Endodermal cell (in vitro differentiated cells): Measurements from ENCODE around the gene GNAS-AS1. TPM values are rescaled to one million over a fixed set of nuclear protein-coding genes. Genes with fewer than 3 reads are reported as not detected.

Experiments
- DNase-seq: peaks from one replicate; pipeline ENCODE4 v3.0.0-alpha.2; 2017
- H3K27ac ChIP-seq: 2 replicates; pipeline ENCODE4 v1.5.1; 2013; ENCODE audit warnings: mild to moderate bottlenecking, low read depth, low read length, moderate library complexity
- H3K27me3 ChIP-seq: 2 replicates; pipeline ENCODE4 v1.6.1; 2013; ENCODE audit warnings: mild to moderate bottlenecking, low read length, moderate library complexity; ENCODE audit not compliant: insufficient read depth, control insufficient read depth, poor library complexity, severe bottlenecking
- H3K36me3 ChIP-seq: 2 replicates; pipeline ENCODE4 v1.7.0; 2013; ENCODE audit warnings: mild to moderate bottlenecking, low read length, moderate library complexity; ENCODE audit not compliant: control insufficient read depth, insufficient read depth
- H3K4me1 ChIP-seq: one replicate; pipeline ENCODE4 v1.7.0; 2013; ENCODE audit warnings: low read length; ENCODE audit not compliant: control insufficient read depth, insufficient read depth
- H3K4me3 ChIP-seq: 2 replicates; pipeline ENCODE4 v1.5.1; 2013; ENCODE audit warnings: mild to moderate bottlenecking, low read length, moderate library complexity
- H3K9ac ChIP-seq: 2 replicates; pipeline ENCODE4 v1.6.1; 2013; ENCODE audit warnings: mild to moderate bottlenecking, low read length, moderate library complexity; ENCODE audit not compliant: poor library complexity, severe bottlenecking; ENCODE audit errors: extremely low read depth
- H3K9me3 ChIP-seq: 2 replicates; pipeline ENCODE4 v1.6.1; 2013; ENCODE audit warnings: mild to moderate bottlenecking, low read length, moderate library complexity; ENCODE audit not compliant: control insufficient read depth
- H3K27ac Mint-ChIP-seq: 2 replicates; pipeline ENCODE4 v1.8.0; 2020; ENCODE audit warnings: mixed read lengths
- H3K27me3 Mint-ChIP-seq: 2 replicates; pipeline ENCODE4 v1.8.0; 2021; ENCODE audit warnings: mild to moderate bottlenecking, mixed read lengths; ENCODE audit not compliant: insufficient read depth
- H3K36me3 Mint-ChIP-seq: 2 replicates; pipeline ENCODE4 v1.8.0; 2020; ENCODE audit warnings: low read depth, mixed read lengths
- H3K4me1 Mint-ChIP-seq: 2 replicates; pipeline ENCODE4 v1.8.0; 2020; ENCODE audit warnings: mixed read lengths
- H3K4me3 Mint-ChIP-seq: 2 replicates; pipeline ENCODE4 v1.8.0; 2020; ENCODE audit warnings: mild to moderate bottlenecking, moderate library complexity, mixed read lengths
- H3K9me3 Mint-ChIP-seq: 2 replicates; pipeline ENCODE4 v1.8.0; 2020; ENCODE audit warnings: mild to moderate bottlenecking, mixed read lengths
- CTCF ChIP-seq: fragments of 200-600 bp; sonication (generic); conservative IDR thresholded peaks from 2 replicates; pipeline ENCODE4 v1.5.0; 2021; ENCODE audit warnings: antibody characterized with exemption, mild to moderate bottlenecking
- WGBS, 2 experiments: methylation state at CpG; one replicate each; pipeline versions ENCODE4 v1.1.5 to v1.1.7; 2013; ENCODE audit warnings: missing lambda C conversion rate in 2 of 2, mixed read lengths in 1 of 2; ENCODE audit not compliant: insufficient coverage in 1 of 2, insufficient read length in 1 of 2; 5-methylcytosine and 5-hydroxymethylcytosine counted together
- total RNA-seq, 2 donors: library from RNA; stranded (reverse); fragmentation: NEBNext Ultra II Directional in 1 of 2; extraction: Animal tissue kit (Norgen Biotek cat#: 25700) in 1 of 2; gene quantifications; 2 replicates in 1 of 2; 3 replicates in 1 of 2; pipeline ENCODE4 v1.2.1, GENCODE V29; 2021

GNAS-AS1 gene
- total RNA-seq, 2 donors from 2014 or later, result 9.3 to 9.7 TPM

DNA sequence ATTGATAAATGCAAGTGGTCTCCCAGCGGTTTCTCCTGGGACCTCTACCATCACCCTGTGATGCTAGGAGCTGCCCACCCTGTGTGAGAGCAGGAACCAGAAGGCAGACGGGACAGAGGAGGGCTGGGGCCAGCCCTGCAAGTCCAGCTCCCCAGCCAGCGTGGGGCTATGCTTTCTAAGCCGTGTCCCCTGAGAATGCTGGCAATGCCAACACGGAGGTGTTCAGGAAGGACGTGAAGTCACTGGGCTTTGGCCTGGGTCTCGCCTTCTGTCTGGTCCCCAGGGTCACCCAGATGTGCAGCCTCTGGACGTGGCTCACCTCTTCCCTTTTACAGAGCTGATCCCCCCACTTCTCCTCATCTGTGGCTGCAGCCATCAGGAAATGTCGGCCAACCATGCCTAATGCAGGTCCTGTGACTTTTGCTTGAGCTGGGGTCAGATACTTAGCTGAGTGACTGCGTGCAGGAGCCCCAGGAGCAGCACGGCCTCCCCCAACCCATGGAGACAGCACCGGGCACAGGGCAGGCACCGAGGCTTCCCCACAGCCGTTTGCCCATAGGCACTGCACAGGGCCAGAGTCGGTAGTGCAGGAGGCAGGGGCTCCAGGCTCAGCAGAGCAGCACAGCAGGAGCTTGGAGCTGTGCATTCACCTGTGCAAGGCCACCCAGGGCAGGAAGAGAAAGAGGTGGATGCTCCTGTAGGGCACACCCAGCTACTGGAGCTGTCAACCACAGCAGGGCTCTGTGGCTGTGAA, 66.2 kb downstream of the GNAS-AS1 start:
- Histone ChIP-seq H3K27ac (no peak overlapping the region), H3K36me3 (no peaks in the 10 kb centered on the region), H3K4me3 (no peak overlapping the region), H3K4me1 (no peaks in the 10 kb centered on the region), H3K9ac (no peak overlapping the region), H3K27me3 (no peaks in the 10 kb centered on the region), H3K9me3 (no peaks in the 10 kb centered on the region)
- no peak overlapping the region for H3K4me3 Mint-ChIP-seq
- TF ChIP-seq CTCF, result no peak
- H3K27ac Mint-ChIP-seq, result no peak overlapping the region
- H3K27me3 Mint-ChIP-seq, result peaks cover 5% of the 10 kb centered on the region
- no peaks in the 10 kb centered on the region for H3K9me3 Mint-ChIP-seq
- H3K36me3 Mint-ChIP-seq, result no peaks in the 10 kb centered on the region
- 88 to 90% methylated on average over 5 to 15 of the region's 15 CpGs for WGBS, 2 experiments
- no peak for DNase-seq
- H3K4me1 Mint-ChIP-seq, result peaks cover 9% of the 10 kb centered on the region

DNA sequence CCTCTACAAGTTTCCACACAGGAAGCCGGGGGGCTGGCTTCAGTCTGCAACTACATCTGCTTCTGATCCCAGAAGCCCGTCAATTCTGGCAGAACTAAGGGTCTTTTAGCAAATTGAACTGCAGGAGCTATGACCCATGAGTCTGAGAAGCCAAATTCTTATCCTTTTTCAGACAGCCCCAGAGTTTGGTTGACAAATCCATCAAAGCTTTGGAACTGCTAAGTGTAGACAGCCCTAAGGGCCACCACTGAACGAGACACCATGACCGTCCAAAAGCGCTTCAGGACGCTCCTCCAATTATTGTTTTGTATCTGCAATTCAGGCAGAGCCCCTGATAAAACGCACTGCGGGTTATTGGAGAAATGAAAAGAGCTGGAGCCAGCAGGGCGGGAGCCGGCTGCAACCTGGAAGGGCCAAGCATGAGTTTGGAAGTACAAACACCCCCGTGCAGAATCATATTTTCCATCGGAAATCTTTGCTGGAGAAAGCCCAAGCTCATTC, 67.1 kb downstream of the GNAS-AS1 start:
- no peaks in the 10 kb centered on the region for H3K36me3 Mint-ChIP-seq
- no peak overlapping the region for H3K27ac Mint-ChIP-seq
- Histone ChIP-seq H3K4me3 (no peak overlapping the region), H3K9ac (no peak overlapping the region), H3K4me1 (no peaks in the 10 kb centered on the region), H3K9me3 (no peaks in the 10 kb centered on the region), H3K27me3 (no peaks in the 10 kb centered on the region), H3K36me3 (no peaks in the 10 kb centered on the region), H3K27ac (no peak overlapping the region)
- H3K9me3 Mint-ChIP-seq, result no peaks in the 10 kb centered on the region
- no peak overlapping the region for H3K4me3 Mint-ChIP-seq
- peaks cover 5% of the 10 kb centered on the region for H3K27me3 Mint-ChIP-seq
- H3K4me1 Mint-ChIP-seq, result peaks cover 9% of the 10 kb centered on the region
- WGBS, 2 experiments, result 91 to 95% methylated on average over 12 of the region's 12 CpGs
- no peak for DNase-seq
- no peak for TF ChIP-seq CTCF

DNA sequence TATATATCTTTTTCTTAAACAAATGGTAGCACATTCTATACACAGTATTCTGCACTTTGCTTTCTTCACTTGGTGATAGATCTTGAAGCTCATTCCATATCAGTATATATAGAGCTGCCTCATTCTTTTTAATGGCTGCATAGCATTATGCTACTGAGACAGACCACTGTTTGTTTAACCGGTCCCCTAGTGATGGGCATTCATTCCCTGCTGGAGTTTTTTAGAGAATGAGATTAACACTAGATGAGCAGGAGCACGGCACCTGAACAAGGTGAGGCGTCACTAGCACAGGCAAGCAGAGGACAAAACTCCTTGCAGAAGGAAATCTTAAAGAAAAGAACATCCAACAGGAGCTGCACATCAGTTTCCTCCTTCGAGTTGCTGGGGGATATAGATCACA, 69.6 kb downstream of the GNAS-AS1 start:
- H3K9ac ChIP-seq, result no peak overlapping the region
- no peak overlapping the region for H3K27ac ChIP-seq
- WGBS, 2 experiments, result 60 to 69% methylated on average over 2 to 4 of the region's 4 CpGs
- H3K4me1 ChIP-seq, result no peaks in the 10 kb centered on the region
- no peak for TF ChIP-seq CTCF
- H3K27me3 Mint-ChIP-seq, result peaks cover 7% of the 10 kb centered on the region
- H3K4me3 Mint-ChIP-seq, result no peak overlapping the region
- H3K9me3 ChIP-seq, result no peaks in the 10 kb centered on the region
- peaks cover 9% of the 10 kb centered on the region for H3K4me1 Mint-ChIP-seq
- no peaks in the 10 kb centered on the region for H3K27me3 ChIP-seq
- H3K4me3 ChIP-seq, result no peak overlapping the region
- H3K36me3 Mint-ChIP-seq, result no peaks in the 10 kb centered on the region
- no peaks in the 10 kb centered on the region for H3K9me3 Mint-ChIP-seq
- H3K36me3 ChIP-seq, result no peaks in the 10 kb centered on the region
- H3K27ac Mint-ChIP-seq, result no peak overlapping the region
- no peak for DNase-seq
